NCI-H2171 treated with DMSO at 0.1 percent for 48 hours (cell line): ENCODE measurements around the gene DYNLRB1.
"Not testable (repeated sequence)": the region's sequence is repeated elsewhere in the genome, so short reads cannot be mapped to it uniquely, and the experiment has no call there.

ENCODE experiments used
- DNase-seq: peaks from one replicate; lab custom pipeline; 2025; lab: John Stamatoyannopoulos, UW

The DYNLRB1 gene

DNA sequence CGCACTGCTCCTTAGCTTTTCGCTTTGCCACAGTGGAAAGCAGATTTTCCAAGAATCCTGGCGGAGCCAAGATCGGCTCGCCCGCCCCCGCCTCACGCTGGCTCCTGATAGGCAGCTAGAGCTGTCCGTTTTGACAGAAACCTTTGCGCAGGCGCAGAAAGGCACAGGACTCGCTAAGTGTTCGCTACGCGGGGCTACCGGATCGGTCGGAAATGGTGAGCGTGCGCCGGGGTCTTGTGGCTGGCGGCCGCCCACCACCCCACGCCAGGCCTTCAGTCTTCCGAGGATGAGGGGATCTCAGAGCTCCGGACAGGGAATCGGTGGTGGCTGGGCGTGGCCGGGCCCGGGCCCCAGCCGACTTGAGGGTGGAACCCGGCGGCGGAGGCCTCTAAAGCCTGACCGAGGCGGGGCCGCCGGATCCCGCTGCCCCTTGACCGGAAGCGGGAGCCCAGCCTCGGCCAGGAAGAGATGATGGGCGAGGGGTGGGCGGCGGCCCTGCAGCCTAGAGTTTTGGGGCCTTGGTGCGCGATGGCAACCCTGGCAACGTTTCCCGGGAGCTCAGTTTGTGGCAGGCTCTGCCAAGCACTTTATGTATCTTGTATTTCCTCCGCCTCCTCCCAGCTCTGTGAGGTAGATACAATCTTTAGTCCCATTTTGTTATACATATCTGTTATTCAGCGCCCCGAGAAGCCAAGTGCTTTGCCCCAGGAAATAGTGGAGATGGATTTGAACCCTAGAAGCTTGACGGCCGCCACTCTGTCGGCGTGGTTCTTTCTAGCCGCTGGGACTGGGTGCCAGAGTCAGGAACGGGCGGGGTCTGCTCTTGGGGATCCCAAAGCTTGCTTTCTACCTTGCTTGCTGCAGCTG lies at the start of gene DYNLRB1:
DYNLRB1 (plus strand) TSS at position 176 of the 867 bp plus-strand sequence; CDS start at position 213, 37 bp downstream.
- DNase-seq, result peak; percentile 96

DNA sequence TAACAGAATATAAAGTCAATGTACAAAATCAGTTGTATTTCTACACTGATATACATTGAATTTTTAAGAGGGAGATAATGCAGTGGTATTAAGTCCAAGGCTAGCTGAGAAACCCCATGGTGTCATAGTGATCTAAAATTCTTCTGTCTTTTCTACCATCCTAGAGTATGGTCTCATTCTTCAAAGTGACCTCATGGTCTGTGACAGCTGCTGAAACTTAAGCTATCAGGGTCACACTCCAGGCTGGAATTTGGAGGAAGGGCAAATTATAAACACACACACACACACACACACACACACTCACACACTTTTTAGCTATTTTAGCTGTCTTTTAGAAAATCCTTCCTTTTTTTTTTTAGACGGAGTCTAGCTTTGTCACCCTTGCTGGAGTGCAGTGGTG lies 47.3 kb upstream of the DYNLRB1 start:
- no peak for DNase-seq

DNA sequence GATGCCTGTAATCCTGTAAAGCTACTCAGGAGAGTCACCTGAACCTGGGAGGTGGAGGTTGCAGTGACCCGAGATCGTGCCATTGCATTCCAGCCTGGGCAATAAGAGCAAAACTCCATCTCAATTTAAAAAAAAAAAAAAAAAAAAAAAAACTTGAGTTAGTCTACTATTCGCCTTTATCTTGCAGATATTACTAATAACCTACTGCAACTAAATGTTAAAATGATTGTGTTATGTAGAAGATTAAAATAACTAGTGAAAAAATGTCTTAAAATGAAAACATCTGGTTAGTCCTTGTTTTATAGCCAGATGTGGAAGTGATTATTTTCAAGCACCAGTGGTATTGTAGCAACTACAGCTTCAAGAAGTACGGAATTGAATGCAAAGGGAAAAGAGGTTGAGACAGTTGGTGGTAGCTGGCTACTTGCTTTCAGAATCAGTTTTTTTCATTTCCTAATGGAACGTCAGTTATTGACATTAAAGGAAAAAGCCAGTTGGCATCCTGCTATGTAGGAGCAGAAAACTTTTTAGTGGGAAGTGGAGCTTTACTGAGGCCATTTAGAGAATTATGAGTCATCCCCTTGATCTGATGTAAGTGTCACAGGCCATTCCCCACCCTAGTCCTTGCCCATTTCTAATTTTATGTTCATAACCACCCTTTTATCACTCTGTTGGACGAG lies 43.8 kb upstream of the DYNLRB1 start:
- DNase-seq, result no peak

DNA sequence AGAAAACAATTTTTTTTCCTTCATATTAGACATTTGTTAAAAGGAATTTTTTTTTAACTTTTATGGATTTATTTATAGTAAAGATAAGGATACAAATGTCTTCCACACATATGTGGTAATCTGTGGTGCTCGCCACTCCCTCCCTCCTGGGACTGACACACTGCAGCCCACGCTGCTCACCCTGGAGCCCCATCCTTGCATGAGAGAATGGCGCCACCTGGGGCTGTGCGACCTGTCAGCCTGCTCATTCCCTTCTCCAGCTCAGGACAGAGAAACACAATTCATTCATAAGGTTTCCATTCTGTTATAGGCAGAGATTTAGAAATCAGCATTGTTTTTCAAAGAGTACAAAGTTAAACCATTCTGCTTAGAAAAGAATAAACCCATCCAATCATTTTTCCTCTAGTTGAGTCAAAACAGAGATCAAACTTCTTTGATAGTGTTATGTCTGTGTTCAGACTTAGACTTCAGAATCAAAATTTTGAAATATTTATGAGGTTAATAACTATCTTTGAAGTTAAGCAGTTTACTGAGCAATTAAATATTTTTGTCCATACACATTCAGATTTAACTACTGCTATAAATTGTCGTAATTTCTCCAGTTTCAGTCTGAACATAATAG lies 42.8 kb upstream of the DYNLRB1 start:
- DNase-seq, result peak; percentile 39

DNA sequence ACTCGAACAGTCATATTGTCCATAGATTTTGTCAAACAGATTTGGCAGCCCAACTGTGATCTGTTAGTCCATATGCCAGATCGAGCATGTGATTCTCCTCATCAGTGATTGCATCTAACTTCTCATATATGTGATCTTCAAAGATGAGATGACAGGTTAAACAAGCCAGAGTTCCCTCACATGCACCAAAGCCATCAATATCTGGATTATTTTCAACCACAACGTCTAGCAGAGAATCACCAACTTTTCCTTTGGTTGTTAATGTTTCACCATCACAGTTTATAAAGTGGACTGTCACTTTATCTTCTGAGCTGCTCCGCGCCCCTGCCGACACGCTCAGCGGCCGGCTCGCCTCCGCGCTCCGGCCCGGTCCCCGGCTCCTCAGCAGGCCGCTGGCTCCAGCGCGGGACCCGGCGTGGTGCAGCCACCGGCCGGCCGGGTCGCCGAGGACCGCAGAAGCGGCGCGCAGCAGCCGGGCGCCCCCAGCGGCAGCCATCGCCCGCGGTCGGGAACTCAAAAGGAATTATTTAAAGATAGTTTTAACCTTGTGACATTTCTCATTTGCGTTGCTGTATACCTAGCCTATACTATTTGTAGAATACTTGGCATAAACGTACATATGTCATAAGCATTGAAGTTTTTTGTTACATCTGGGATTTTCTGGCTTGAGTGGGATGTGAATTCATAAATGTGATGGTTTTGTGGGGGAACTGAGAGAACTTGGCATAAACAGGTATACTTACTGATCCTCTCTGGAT lies 40.1 kb upstream of the DYNLRB1 start:
- no peak for DNase-seq

DNA sequence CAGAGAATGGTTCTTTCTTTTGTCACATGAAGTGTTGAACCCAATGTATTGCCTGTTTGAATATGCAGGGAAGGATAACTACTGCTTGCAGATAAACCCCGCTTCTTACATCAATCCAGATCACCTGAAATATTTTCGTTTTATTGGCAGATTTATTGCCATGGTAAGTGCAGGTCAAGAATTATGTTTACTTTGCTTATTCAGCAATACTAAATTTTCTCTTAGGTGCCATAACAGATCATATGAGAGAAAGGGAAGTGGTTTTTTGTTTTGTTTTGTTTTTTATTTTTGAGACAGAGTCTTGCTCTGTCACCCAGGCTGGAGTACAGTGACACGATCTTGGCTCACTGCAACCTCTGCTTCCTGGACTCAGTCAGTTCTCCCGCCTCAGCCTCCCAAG lies 36.6 kb upstream of the DYNLRB1 start:
- DNase-seq, result no peak

DNA sequence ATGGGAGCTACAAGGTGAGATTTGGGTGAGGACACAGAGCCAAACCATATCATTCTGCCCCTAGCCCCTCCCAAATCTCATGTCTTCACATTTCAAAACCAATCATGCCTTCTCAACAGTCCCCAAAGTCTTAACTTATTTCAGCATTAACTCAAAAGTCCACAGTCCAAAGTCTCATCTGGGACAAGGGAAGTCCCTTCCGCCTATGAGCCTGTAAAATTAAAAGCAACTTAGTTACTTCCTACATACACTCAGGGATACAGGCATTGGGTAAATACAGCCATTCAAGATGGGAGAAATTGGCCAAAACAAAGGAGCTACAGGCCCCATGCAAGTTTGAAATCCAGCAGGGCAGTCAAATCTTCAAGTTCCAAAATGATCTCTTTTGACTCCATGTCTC lies 34.1 kb upstream of the DYNLRB1 start:
- DNase-seq, result not testable (repeated sequence)

DNA sequence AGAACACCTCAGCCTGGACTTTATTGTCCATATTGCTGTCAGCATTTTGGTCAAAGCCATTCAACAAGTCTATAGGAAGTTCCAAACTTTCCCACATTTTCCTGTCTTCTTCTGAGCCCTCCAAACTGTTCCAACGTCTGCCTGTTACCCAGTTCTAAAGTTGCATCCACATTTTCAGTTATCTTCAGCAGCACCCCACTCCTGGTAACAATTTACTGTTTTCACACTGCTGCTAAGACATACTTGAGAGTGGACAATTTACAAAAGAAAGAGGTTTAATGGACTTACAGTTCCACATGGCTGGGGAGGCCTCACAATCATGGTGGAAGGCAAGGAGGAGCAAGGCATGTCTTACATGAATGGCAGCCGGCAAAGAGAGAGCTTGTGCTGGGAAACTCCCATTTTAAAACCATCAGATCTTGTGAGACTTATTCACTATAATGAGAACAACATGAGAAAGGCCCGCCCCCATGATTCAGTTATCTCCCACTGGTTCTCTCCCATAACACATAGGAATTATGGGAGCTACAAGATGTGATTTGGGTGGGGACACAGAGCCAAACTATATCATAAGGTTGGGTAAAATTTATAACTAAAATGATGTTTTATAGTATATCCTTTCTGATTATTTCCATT lies 32.5 kb upstream of the DYNLRB1 start:
- DNase-seq, result not testable (repeated sequence)

DNA sequence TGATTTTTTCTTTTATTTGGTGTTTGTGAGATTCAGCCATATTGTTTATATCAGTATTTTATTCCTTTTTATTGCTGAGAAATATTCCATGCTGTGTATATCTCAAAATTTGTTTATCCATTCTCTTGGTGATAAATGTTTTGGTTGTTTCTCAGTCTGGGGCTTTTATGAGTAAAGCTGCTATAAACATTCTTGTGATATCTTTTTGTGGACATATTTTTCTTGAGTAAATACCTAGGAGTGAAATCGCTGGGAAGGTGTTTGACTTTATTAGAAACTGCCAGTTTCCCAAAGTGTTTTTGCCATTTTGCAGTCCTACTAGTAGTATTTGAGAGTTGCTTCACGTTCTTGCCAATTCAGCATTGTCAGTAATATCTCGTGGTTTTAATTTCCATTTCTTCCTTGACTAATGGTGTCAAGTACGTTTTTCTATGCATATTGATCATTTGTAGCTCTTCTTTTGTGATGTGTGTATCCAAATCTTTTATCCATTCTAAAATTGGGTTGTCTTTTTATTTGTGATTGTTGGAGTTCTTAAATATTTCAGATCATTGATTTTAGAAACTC lies 31.1 kb upstream of the DYNLRB1 start:
- no peak for DNase-seq

DNA sequence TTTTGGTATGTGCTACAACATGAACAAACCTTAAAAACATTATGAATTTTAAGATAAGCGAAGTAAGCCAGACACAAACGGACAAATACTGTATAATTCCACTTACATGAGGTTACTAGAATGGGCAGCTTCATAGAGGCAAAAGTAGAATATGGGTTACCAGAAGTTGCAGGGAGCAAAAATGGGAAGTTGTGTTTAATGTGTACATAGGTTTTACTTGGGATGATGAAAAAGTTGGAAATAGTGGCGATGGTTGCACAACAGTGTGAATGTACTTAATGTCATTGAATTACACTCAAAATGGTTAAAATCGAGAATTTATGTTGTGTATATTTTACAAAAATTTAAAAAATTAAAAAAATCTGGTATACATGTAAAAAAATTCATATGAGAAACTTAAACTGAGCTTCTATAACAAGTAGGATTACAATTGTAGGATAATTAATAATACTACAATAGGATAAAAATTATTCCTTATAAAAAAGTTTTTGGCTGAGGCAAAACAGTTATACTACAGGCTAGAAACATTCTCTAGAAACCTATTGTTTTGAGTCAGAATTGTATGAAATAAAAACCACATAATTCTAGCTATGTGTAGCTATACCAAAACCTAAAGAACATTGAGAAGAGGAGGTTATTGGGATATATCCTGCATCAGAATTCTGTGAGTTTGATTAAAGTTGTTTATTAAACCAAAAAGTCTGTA lies 24.8 kb upstream of the DYNLRB1 start:
- DNase-seq, result no peak

DNA sequence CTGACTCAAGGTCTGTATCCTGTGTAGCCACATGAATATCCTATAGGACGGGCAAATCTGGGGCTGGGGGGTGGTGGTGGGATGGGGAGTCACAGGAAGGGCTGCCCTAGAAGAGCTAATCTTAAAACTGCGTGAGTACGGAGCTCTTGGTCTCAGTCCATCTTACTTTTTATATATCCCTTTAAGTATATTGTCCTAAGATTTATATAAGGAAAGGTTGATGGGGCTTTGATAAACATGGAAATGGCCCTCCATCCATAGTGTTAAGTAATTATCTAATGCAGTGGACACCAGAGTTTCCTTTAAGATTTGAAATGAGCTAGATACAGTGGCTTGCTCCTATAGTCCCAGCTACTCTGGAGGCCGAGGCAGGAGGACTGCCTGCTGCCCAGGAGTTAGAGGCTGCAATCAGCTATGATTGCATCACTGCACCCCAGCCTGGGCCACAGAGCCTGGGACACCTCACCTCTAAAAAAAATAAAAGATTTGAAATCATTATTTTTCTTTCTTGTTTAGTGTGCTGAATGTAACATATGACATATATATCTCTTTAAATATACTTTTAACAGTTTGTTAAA lies 24.2 kb upstream of the DYNLRB1 start:
- no peak for DNase-seq

DNA sequence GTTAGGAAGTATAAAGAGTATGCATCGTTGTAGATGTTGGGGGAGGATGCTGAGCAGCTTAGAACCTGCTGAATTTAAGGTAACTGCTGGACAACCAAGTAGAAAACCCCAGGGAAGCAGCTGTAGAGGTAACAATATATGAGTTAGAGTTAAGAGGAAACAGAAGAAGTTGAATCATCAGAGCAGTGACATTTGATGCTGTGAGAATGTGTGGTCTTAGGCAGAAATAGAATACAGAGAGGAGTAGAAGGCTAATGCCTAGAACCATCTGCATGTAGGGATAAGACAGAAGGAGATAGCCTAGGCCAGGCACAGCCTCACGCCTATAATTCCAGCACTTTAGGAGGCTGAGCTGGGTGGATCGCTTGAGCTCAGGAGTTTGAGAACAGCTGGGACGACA lies 22.6 kb upstream of the DYNLRB1 start:
- peak; percentile 9 for DNase-seq

DNA sequence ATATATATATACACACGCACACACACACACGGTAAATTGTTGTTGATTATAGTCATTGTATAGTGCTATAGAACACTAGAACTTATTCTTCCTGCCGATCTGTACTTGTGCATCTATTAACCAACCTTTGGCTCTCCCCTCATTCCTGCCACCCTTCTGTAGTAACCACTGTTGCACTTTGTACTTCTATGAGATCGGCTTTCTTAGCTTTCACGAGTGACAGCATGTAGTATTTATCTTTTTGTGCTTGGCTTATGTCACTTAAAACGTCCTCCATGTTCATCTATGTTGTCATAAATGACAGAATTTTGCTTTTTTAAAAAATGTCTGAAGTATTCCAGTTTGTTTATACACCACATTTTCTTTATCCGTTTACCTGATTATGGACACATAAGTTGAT lies 20.9 kb upstream of the DYNLRB1 start:
- peak; percentile 5 for DNase-seq

DNA sequence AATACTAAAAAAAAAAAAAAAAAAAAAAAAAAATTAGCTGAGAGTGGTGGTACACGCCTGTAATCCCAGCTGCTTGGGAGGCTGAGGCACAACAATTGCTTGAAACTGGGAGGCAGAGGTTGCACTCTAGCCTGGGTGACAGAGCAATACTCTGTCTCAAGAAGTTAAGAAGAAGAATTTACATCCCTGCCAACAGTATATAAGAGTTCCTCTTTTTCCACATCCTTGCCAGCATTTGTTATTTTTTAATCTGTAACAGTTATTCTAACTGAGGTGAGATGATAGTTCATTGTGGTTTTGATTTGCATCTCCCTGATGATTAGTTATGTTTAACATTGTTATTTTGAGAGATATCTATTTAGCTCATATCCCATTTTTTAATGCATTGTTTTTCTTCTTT lies 20.3 kb upstream of the DYNLRB1 start:
- DNase-seq, result no peak

DNA sequence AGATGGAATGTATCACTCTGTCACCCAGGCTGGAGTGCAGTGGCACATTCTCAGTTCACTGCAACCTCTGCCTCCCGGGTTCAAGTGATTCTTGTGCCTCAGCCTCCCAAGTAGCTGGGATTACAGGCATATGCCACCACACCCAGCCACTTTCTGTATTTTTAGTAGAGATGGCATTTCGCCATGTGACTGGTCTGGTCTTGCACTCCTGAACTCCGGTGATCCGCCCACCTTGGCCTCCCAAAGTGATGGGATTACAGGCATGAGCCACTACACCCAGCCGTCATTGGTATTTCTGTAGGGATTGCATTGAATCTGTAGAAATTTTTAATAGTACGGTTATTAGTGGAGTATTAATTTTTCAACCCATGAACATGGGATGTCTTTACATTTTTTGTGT lies 18.6 kb upstream of the DYNLRB1 start:
- not testable (repeated sequence) for DNase-seq

DNA sequence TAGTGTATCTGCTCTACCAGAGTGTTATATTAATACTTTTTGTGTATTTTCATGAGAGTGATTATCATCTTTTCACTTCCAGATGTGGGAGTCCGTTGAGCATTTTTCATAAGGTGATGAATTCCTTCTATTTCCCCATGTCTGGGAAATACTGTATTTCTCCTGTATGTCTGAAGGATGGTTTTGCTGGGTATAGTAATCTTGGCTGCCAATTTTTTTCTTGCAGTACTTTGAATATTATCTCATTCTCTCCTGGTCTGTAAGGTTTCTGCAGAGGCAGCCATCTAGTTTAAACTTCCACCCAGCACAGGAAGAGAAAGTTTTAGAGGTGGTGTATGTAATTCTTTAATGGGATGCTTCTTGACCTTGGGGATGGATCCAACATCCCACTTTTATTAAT lies 15.4 kb upstream of the DYNLRB1 start:
- no peak for DNase-seq

DNA sequence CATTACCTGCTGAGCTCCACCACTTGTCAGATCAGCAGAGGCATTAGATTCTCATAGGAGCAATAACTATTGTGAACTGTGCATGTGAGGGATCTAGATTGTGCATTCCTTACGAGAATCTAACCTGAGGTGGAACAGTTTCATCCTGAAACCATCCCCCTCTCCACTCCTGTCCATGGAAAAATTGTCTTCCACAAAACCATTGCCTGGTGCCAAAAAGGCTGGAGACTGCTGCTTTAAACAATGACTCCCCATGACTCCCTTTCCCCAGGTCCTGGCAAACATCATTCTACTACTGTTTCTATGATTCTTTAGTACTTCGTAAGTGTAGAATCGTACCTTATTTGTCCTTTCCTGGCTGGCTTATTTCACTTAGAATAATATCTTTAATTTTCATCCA lies 9.7 kb upstream of the DYNLRB1 start:
- DNase-seq, result no peak

DNA sequence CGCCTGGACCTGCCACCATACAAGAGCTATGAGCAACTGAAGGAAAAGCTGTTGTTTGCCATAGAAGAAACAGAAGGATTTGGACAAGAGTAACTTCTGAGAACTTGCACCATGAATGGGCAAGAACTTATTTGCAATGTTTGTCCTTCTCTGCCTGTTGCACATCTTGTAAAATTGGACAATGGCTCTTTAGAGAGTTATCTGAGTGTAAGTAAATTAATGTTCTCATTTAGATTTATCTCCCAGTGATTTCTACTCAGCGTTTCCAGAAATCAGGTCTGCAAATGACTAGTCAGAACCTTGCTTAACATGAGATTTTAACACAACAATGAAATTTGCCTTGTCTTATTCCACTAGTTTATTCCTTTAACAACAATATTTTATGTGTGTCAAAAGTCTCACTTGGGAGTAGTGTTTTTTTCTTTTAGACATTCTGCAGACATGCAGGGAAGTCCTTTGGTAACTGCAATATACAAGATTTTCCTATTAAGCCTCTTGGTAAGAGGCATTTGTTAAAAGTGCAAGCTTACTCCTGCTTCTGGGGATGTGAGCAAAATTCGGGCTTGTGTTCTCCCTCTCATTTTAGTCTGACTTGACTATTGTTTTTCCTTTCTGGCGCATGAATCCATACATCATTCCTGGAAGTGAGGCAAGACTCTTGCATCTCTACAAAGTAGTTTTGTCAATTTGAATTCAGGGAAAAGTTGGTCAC lies 8.4 kb upstream of the DYNLRB1 start:
- DNase-seq, result no peak

DNA sequence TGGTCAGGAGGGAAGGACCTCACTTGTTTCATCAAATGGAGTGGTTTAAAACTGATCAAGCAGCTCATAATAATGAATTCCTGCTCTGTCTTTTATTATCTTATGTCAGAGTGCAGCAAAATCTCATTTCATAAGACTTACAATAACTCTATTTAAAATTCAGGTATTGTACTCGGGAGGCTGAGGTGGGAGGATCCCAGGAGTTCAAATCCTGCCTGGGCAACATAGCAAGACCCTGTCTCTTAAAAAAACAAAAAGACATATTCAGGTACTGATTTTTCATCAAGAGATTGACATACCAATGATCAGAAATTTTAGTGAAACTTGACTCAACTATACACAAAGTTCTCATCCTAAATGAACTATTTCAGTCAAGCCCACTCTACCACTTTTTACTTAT lies 5.6 kb upstream of the DYNLRB1 start:
- DNase-seq, result no peak

DNA sequence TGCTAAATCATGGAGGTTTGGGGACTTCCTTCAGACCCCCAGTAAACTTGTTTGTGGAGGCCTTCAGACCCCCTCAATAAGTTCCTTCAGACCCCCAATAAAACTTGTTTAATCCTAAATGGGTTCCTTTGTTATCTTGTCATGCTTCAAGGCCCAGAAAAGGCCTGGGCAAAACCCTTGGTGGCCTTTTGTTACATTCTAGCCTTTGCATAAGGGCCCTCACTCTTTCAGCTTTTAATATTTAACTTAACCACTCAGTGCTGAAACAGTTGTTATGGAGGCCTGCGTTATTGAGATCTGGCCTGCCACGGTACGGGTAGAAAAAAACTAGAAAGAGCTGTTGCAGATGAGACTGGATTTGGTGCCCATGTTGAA lies 4.3 kb upstream of the DYNLRB1 start:
- no peak for DNase-seq
